Ovary (tissue), 3 donors: ENCODE measurements around the gene CERS5.

Experiments
- CTCF ChIP-seq, 3 donors: fragments of 450-650 bp in 2 of 3; fragments of 200-600 bp in 1 of 3; IDR thresholded peaks; one replicate each; pipeline versions ENCODE4 v1.5.1 to v1.8.0; 2016 to 2022; ENCODE audit warnings: antibody characterized with exemption in 3 of 3, mild to moderate bottlenecking in 1 of 3
- EP300 ChIP-seq: sonication (generic); formaldehyde crosslinking; IDR thresholded peaks from one replicate; pipeline ENCODE4 v1.6.1; 2017; ENCODE audit warnings: antibody characterized with exemption
- POLR2A ChIP-seq: fragments of 450-650 bp; IDR thresholded peaks from one replicate; pipeline ENCODE4 v1.6.1; 2017; ENCODE audit warnings: antibody characterized with exemption, mild to moderate bottlenecking, moderate library complexity
- donor health status: DM: no; HTN: no; CAD: no.

GRCh38 chr12:50132505-50133135 is 34.5 kb downstream of the CERS5 start:
- TF ChIP-seq POLR2A (no peak), CTCF (IDR thresholded peaks at IDR 0.05) (peak in 1 of 3 donors; percentile 21), EP300 (no peak)
